Measurements from ENCODE around the gene PRG2.
"Not testable (repeated sequence)": the region's sequence is repeated elsewhere in the genome, so short reads cannot be mapped to it uniquely, and the experiment has no call there.

PRG2 gene

GRCh38 chr11:57368106-57368844 is 22.2 kb downstream of the PRG2 start:
- no peak for DNase-seq (ENCODE audit: low read depth in 2 of 2)

- DNase-seq (ENCODE audit: low read depth in 2 of 2): no peak
Measured at GRCh38 chr11:57364851-57365660, 25.4 kb downstream of the PRG2 start.

GRCh38 chr11:57363131-57364080 is 27.0 kb downstream of the PRG2 start:
- no peak for DNase-seq (ENCODE audit: low read depth in 2 of 2)

- no peak for DNase-seq (ENCODE audit: low read depth in 2 of 2)
Measured at GRCh38 chr11:57361926-57362325, 28.5 kb downstream of the PRG2 start.

- DNase-seq (ENCODE audit: low read depth in 2 of 2): not testable (repeated sequence)
Measured at GRCh38 chr11:57361420-57361819, 29.0 kb downstream of the PRG2 start.

- DNase-seq (ENCODE audit: low read depth in 2 of 2): no peak
Measured at GRCh38 chr11:57360991-57361390, 29.5 kb downstream of the PRG2 start.

GRCh38 chr11:57359896-57360690 is 30.4 kb downstream of the PRG2 start:
- DNase-seq (ENCODE audit: low read depth in 2 of 2): no peak

GRCh38 chr11:57359396-57359795 is 31.1 kb downstream of the PRG2 start:
- DNase-seq (ENCODE audit: low read depth in 2 of 2): no peak

GRCh38 chr11:57358991-57359390 is 31.5 kb downstream of the PRG2 start:
- no peak for DNase-seq (ENCODE audit: low read depth in 2 of 2)

- no peak for DNase-seq (ENCODE audit: low read depth in 2 of 2)
Measured at GRCh38 chr11:57358543-57358961, 31.9 kb downstream of the PRG2 start.

GRCh38 chr11:57357856-57358255 is 32.6 kb downstream of the PRG2 start:
- DNase-seq (ENCODE audit: low read depth in 2 of 2): no peak

GRCh38 chr11:57357310-57357709 is 33.1 kb downstream of the PRG2 start:
- DNase-seq (ENCODE audit: low read depth in 2 of 2): no peak

- DNase-seq (ENCODE audit: low read depth in 2 of 2): no peak
Measured at GRCh38 chr11:57356268-57356667, 34.2 kb downstream of the PRG2 start.

- no peak for DNase-seq (ENCODE audit: low read depth in 2 of 2)
Measured at GRCh38 chr11:57354699-57355098, 35.8 kb downstream of the PRG2 start.

- no peak for DNase-seq (ENCODE audit: low read depth in 2 of 2)
Measured at GRCh38 chr11:57353852-57354251, 36.6 kb downstream of the PRG2 start.

GRCh38 chr11:57353446-57353845 is 37.0 kb downstream of the PRG2 start:
- no peak for DNase-seq (ENCODE audit: low read depth in 2 of 2)

- no peak for DNase-seq (ENCODE audit: low read depth in 2 of 2)
Measured at GRCh38 chr11:57353036-57353435, 37.4 kb downstream of the PRG2 start.

GRCh38 chr11:57349491-57350274 is 40.8 kb downstream of the PRG2 start:
- DNase-seq (ENCODE audit: low read depth in 2 of 2): peak; percentile 45 to 47

- DNase-seq (ENCODE audit: low read depth in 2 of 2): no peak
Measured at GRCh38 chr11:57348636-57349313, 41.7 kb downstream of the PRG2 start.

GRCh38 chr11:57348052-57348451 is 42.4 kb downstream of the PRG2 start:
- no peak for DNase-seq (ENCODE audit: low read depth in 2 of 2)
